NCI-H2196 treated with DMSO at 0.1 percent for 48 hours (cell line): Measurements from ENCODE around the gene THSD1.
"Not testable (repeated sequence)": the region's sequence is repeated elsewhere in the genome, so short reads cannot be mapped to it uniquely, and the experiment has no call there.

Experiments used
- DNase-seq: peaks from one replicate; lab custom pipeline; 2025; ENCODE audit not compliant: unreplicated experiment; lab: John Stamatoyannopoulos, UW

Gene THSD1

GRCh38 chr13:52408071-52408658 lies 2.2 kb upstream of the THSD1 start:
- not testable (repeated sequence) for DNase-seq

- DNase-seq: not testable (repeated sequence)
Measured at GRCh38 chr13:52407436-52407835, 1.5 kb upstream of the THSD1 start.

- no peak for DNase-seq
Measured at GRCh38 chr13:52406629-52407028, 657 bp upstream of the THSD1 start.

- DNase-seq: no peak
Measured at GRCh38 chr13:52405369-52405766, 604 bp downstream of the THSD1 start.

- DNase-seq: no peak
Measured at GRCh38 chr13:52399708-52400107, 6.3 kb downstream of the THSD1 start.

GRCh38 chr13:52399046-52399445 lies 6.9 kb downstream of the THSD1 start:
- no peak for DNase-seq

- DNase-seq: no peak
Measured at GRCh38 chr13:52395704-52396103, 10.3 kb downstream of the THSD1 start.

GRCh38 chr13:52394586-52394985 lies 11.4 kb downstream of the THSD1 start:
- no peak for DNase-seq

GRCh38 chr13:52393572-52394357 lies 12.2 kb downstream of the THSD1 start:
- no peak for DNase-seq

- no peak for DNase-seq
Measured at GRCh38 chr13:52387721-52388120, 18.3 kb downstream of the THSD1 start.

GRCh38 chr13:52385870-52386269 lies 20.1 kb downstream of the THSD1 start:
- no peak for DNase-seq

- no peak for DNase-seq
Measured at GRCh38 chr13:52383366-52383765, 22.6 kb downstream of the THSD1 start.

GRCh38 chr13:52378312-52378711 lies 27.7 kb downstream of the THSD1 start:
- no peak for DNase-seq

GRCh38 chr13:52377898-52378297 lies 28.1 kb downstream of the THSD1 start:
- no peak for DNase-seq

- DNase-seq: no peak
Measured at GRCh38 chr13:52374873-52375411, 31.0 kb downstream of the THSD1 start.

- no peak for DNase-seq
Measured at GRCh38 chr13:52374389-52374788, 31.6 kb downstream of the THSD1 start.

GRCh38 chr13:52373277-52373676 lies 32.7 kb downstream of the THSD1 start:
- not testable (repeated sequence) for DNase-seq

- DNase-seq: no peak
Measured at GRCh38 chr13:52371736-52372247, 34.2 kb downstream of the THSD1 start.

- no peak for DNase-seq
Measured at GRCh38 chr13:52366291-52366690, 39.7 kb downstream of the THSD1 start.

- not testable (repeated sequence) for DNase-seq
Measured at GRCh38 chr13:52362169-52362887, 43.6 kb downstream of the THSD1 start.

- DNase-seq: no peak
Measured at GRCh38 chr13:52361225-52361624, 44.7 kb downstream of the THSD1 start.

- no peak for DNase-seq
Measured at GRCh38 chr13:52359534-52359933, 46.4 kb downstream of the THSD1 start.
